NCI-H1417 treated with DMSO at 0.1 percent for 48 hours (cell line): ENCODE results near the gene GPR68.
"Not testable (repeated sequence)": the region's sequence is repeated elsewhere in the genome, so short reads cannot be mapped to it uniquely, and the experiment has no call there.

ENCODE experiments used
- DNase-seq: peaks from one replicate; lab custom pipeline; 2025; lab: John Stamatoyannopoulos, UW

The GPR68 gene

DNA sequence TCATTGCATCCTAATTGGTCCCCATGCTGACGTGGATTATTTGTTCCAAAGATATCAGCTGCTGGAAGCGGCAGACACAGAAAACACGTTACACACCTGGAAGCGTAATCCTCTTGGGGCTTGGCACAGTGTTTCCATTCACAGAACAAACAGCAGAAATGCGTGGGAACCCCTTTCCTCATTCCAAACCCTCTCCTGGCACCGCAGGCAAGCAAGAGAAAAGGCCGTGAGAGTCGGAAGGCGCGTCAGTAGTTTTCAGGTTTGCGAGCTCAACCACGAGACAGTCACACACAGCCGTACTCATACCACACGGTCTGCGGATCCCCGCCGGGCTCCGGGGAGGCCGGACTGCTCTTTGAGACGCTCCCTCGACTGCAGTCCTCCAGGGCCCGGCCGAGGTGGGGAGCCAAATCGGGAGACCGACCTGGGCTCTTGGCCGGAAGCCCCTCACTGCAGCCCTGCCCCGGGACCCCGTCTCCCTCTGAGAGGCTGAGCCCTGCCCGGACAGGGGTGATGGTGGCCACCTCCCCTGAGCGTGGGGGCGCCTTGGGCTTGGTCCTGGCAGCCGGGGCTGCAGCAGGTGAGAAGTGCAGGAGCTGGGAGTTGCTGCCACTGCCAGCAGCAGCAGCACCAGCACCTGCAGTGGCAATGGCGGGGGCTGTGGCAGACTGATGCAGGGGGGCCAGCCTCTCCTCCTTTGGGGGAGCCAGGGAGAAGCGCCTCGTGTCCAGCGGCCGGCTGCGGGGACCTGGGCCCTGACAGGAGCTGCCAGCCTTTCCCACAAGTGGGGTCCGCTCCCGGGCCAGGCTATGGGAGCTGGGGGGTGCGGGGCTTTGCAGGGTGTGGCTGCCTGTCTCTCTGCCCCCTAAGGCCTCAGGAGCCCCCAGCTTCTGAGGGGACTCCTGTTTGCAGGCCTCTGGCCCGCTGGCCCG lies 28.1 kb upstream of the GPR68 start:
- DNase-seq, result no peak

DNA sequence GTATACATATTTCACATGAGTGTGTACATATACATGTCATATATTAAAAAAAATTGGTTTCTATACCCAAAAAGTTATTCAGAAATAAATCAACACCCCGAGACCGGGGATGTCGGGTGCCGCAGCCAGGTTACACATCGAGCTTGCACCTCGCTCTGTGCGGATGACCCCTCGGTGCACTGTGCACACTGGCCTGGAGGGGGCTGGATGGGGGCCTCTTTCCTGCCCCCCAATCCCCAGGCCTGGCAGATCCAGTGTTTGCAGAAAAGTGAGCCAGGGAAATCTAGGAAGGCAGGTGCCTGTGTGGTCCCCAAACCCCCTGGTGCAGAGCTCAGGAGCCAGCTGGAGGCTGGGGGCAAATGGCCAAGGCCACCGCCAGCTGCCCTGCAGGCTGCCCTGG lies 27.1 kb upstream of the GPR68 start:
- no peak for DNase-seq

DNA sequence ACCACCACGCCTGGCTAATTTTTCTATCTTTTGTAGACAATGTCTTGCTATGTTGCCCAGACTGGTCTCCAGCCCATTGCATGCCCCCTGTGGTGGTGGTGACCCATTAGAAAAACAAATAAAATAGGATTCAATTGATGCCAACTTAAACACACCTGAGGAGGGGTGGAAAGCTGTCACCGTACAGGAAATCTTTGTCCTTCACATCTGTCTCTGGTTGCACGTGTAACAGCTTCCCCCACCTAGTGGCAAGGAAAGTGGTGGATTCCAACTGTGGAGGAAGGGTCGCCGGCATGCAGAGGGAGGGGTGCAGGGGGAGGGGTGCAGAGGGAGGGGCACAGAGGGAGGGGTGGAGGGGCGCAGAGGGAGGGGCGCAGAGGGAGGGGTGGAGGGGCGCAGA lies 26.1 kb upstream of the GPR68 start:
- no peak for DNase-seq

DNA sequence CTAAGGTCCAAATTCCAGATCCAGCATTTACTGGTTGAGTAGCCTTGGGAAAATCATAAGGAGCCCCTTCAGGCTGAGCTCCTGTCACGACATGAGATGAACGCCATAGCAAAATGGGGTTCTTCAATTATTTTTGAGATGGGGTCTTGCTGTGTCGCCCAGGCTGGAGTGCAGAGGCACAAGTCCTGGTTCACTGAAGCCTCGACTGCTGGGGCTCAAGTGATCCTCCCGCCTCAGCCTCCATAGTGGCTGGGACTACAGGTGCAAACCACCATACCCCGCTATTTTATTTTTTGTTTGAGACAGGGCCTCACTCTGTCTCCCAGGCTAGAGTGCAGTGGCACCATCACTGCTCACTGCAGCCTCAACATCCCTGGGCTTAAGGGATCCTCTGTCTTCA lies 25.7 kb upstream of the GPR68 start:
- no peak for DNase-seq

DNA sequence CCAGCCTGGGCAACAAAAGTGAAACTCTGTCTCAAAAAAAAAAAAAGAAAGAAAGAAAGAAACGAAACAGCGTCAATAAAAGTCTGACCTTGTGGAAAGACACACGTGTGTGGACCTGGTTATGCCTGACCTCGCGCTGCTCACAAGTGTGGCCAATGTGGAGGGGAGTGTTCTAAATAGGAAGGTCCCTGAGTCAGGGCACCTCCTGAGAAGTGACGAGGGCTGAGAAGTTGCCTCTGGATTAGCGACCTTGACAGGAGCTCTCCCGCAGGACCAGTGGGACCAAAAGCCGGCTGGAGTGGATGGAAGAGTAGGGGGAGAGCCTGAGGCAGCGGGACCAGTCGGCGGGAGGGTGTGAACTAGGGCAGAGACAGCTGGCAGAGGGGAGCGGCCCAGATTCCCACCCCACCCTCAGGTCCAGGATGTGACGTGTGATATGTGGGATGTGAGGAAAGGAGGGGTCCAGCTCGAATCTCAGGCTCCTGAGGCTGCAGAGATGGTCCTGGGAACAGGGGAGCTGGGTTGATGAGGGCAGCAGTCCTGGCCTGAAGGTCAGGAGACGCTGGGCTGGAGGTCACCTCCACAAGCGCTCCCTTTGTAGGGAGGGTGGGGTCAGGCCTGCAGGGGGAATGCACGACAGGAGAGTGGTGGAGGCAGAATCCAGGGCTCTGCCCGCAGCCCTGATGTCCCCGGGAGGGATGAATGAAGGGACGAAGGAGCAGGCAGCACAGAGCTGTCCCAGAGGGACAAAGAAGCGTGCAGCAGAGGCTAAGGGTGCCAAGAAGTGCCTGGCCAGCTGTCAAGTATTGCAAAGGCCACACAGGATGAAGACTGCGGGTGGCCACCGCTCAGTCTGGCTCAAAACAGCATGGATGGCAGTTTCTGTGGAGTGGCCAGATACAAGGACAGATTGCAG lies 24.8 kb upstream of the GPR68 start:
- DNase-seq, result no peak

DNA sequence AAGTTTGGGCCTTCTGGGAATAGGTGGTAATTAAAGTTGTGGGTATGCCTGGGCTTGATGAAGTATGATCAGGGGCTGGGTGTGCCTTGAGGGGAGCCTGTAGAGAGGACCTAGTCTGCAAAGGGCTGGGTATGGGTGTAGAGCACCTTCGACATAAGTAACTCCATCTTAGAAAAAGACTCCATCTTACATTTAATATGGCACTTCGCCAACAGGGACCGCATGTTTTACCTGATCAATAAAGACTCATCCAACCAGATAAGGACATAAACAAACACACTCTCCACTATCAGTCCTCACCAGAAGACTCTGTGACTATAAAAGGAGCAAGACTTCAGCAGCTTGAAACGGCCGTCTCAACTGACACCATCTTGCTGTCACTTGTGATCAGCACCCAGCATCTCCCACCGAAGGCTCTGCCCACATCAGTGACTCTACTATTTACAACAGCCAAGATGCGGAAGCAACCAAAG lies 23.5 kb upstream of the GPR68 start:
- DNase-seq, result no peak

DNA sequence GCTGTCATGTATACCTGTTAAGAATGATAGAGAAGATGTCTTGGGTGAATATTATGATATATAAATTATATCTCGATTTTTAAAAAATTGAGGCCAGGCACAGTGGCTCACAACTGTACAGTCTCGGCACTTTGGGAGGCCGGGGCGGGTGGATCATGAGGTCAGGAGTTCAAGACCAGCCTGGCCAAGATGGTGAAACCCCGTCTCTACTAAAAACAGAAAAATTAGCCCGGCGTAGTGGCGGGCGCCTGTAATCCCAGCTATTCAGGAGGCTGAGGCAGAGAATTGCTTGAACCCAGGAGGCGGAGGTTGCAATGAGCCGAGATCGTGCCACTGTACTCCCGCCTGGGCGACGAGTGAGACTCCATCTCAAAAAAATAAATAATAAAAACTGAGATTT lies 21.8 kb upstream of the GPR68 start:
- not testable (repeated sequence) for DNase-seq

DNA sequence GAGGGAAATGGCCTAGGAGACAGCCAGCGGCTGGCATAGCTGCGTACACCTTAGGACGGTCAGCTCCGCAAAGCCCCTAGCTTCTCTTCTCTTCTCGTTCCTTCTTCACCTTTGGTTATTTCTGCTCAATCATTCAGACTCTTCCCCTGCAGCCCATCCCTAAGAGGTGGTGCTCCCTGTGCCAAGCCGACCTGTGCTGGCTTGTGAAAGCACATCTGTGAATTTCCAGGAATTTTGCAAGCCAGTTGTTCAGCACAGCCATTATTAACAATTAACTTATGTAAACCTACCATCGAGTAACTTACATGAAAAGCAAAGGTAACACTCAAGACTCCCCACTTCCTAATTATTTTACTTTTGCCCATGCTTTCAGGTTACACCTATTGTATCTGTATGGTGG lies 20.9 kb upstream of the GPR68 start:
- no peak for DNase-seq

DNA sequence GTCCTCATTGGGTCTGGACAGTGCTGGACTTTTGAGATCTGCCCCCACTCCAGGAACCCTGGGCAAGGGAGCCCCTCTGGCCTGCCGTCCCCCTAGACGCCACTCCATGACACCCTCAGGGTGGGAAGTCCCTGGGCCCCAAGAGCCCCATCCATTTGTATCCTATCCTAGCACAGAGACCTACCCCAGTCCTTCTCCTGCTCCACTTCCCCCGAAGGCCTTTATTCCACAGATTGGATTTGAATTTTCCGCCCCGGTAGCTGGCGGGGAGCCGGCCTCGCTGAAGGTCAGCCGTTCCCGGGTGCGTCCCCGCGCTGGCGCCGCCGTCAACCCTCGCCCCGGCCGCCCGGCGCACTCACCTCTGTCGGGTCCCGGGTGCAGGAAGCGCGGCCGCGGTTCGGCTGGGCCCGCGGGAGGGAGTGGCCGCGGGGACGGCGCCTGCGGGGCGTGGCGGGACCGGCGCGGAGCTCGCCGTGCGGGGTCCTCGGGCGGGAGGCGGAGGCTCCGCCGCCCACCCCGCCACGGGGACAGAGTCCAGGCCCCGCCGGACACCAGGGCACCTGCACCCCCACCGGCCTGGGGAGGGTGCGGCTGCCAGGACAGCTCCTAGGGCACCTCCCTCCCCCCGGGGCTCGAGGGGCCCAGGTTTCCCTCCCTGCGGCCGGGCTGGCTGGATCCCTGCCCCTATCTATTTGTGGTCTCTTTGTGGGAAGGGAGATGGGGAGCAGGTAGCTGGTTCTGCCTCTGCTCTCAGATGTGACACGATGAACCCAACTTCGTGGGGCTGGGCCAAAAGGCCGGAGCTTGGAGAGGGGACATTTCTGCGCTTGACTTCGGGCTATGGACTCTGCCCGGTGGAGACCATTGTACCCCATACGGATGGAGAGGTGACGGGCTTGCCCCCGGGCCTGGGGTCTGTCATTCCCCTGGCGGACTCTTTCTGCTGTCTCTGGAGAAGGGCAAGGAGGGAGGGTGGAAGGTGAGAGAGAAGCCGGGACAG lies 19.9 kb upstream of the GPR68 start:
- DNase-seq, result no peak

DNA sequence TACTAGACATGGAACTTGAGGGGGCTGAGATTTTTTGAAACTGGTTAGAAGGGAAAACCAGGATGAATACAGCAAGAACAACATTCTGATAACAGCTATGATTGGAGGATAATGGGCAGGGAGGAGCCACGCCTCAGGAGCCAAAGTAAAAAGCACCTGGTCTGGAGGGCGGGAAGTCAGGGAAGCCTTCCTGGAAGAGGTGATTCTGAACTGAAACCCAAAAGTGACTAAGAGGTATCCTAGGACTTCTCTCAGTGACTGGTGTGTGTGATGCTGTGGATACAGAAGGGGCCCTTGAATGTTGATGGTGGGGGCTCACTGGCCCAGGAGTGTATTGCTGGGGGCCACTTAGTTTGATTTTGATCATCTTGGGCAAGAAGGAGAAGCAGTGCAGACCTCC lies 18.8 kb upstream of the GPR68 start:
- DNase-seq, result no peak

DNA sequence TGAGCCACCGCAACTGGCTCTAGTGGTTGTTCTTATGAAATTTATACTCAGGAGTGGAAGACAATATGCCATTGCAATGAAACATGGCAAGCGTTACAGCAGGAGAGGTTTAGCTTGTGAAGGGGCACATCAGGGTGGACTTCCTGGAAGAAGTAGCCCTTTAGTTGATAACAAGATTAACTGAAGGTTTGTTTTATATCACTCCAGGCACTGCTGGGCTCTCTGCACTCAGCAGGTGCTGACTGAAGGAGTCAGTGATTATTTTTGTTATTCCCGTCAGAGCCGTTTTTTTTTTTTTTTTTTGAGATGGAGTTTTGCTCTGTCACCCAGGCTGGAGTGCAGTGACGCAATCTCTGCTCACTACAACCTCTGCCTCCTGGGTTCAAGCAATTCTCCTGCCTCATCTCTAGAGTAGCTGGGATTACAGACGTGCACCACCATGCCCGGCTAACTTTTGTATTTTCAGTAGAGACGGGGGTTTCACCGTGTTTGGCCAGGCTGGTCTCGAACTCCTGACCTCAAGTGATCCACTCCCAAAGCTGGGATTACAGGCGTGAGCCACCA lies 17.6 kb upstream of the GPR68 start:
- no peak for DNase-seq

DNA sequence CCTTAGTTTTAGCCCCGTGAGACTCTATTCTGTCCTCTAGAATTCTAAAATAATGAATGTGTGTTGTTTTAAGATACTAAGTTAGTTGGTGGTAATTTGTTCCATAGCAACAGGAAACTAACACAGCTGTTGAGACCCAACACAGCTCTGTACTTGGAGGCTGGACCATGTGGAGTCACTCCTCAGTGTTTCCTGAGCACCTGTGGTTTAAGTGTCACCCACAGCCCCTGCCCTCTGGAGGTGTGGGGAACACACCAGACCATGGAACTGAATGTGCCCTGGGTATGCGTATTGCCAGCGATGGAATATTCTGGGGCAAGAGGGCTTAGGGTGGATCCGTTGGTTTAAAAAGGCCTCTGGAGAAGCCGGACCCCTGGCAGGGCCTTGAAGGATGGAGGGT lies 16.6 kb upstream of the GPR68 start:
- DNase-seq, result no peak

DNA sequence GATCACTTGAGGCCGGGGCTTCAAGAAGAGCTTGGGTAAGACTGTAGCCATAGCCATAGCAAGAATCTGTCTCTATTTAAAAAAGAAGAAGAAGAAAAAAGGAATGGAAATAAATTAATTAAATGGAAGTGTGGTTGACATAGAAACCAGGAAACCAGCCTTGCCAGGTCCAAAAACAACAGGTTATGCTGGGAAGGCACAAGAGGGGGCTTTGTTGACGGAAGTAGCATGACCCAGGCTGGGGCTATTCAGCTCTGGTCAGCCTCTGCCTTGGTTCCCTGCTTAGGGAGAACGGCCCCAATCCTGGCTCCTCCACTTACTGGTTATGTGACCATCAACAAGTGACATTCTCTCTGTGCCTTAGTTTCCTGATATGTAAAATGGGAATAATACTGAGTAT lies 14.4 kb upstream of the GPR68 start:
- no peak for DNase-seq

DNA sequence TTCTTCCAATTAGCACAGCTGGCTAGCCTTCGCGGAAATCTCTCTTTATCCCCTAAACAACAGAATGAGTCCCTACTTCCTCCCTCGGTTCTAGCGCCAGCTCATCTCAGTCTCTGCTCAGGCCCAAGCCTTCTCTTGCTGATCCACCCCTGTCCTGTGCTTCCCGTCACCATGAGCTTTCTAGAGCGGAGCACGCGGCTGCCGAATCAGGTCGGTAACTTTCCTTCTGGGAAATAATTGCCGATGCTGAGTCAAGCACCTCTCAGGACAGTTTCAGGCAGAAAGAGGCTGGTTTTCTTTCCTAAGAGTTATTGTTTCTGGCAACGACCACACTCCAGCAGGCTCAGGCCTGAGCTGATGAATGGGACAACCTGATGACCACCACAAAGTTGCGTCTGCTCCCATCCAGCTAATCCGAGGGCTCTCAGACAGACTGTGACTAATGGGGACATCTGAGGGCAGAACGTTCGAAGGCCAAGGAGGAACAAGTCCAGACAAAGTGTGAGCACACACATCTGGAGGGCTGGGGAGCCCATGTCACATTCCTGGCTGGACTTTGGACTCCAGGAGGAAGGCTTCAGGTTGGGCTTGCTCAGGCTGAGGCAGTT lies 13.6 kb upstream of the GPR68 start:
- no peak for DNase-seq

DNA sequence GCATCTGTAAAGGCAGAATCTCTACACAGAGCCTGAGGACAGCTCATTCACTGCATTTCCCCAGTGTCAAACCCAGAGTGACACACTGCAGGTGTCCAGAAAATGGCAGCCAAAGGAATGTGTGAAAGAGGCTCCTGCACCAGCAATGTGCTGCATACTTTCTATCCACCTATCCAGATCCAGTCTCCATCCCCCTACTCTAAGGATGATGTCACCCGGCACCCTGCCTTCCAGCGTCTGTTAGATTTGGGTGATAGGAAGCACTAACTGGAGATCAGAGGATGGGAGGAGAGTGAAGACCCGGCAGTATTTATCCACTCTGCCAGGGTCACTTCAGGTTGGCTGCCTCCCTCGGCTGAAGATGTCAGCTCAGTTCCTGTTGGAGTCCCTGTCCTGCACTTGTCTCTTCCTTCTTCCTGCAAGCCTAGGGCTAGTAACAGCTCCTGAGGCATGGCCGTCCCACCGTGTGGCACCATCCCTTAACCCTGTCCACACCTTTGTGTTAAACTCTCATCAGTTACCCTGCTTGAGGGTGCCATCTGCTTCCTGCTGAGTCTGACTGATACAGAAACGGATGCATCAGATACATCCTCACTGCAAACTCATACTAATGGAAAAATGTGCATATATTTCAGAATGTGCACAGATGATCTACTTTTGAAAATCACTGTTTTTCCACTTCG lies 13.0 kb upstream of the GPR68 start:
- no peak for DNase-seq

DNA sequence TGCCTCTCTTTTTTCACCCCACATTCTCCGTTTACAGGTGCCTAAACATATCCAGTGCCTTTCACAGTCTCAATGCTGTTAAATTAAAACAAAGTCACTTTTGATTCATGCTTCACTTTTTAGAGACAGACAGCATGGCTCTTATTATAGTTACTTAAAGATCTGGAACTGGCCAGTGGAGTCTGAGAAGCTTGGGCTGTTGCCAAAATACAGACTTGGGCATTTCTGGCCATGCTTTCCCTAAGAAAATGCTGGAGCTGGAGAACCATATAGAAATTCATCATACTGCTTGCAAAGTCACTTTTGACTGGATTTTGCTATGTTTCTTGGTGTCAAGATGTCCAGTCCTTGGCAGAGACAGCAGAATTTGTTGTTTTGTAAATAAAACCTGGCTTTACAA lies 12.2 kb upstream of the GPR68 start:
- DNase-seq, result no peak

DNA sequence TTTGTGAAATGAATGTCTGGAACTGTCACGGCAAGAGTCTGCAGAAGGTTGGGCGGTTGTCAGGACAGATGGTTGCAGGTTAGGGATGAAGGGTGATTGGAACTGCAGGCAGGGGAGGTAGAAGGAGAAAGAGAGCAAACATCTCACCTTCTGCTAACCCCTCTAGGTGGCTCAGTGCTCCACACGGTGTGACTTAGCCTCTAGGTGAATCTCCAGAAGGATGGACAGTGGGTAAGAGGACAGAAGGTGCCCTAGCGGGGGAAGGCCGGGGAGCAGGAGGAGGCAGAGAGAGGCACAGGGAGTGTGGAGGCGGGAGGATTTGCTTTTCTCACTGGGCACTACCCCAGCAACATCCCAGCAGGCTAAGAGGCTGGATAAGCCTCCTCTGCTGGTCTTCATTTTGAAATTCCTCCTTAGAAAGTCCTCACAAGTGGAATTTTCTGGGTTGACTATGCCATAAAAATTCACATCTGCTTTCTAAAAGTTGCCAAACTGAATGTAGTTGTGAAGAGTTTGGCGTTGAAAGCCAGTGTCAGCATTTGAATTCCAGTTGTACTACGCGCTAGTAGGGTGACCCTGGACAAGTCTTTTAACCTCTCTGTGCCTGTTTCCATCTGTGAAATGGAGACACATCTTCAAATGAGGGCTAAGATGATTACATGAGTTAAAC lies 10.7 kb upstream of the GPR68 start:
- DNase-seq, result no peak

DNA sequence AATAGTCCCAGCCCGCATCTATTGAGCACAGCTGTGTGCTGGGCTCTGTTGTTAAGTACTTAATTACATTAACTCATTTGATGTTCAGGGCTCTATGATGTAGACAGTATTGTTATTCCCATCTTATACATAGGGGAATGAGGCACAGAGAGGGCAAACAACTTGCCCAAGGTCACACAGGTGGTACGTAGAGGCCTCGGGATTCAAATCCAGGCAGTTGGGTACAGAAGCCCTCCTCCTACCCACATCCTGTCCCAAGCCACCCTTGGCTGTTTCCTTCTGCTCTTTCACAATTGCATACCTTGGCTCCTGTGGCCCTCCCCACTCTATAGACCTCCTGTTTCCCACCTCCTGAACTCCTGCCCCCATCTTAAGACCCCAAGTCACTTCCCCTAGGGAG lies 10.0 kb upstream of the GPR68 start:
- DNase-seq, result no peak

DNA sequence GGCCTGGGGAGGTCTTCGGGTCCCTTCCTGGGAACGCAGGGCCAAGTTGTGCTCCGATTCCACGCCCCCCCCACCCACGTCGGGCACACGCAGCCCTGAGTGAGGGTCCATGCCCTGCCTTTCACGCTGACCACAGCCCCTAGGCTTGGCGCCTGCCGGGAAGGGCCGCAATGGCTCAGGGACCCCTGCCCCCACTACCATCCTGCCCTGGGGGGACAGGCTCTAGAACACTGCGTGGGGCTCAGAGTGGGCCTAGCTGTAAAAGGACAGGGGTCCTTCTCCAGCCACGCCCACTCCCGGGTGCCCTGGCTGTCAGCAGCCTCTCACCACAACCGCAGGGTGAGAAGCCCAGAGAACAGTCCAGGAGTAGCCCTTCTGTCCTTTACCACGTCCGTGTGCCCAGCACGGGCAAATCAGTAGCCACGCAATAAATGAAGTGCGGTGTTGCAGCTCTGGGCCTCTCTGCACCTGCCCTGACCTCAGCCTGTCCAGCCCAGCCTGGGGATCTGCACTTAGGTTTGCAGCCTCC lies 9.4 kb upstream of the GPR68 start:
- no peak for DNase-seq
